Ishikawa (cell line): Measurements from ENCODE around the gene PDE6A.
A peak's percentile ranks its signal among the peaks of the same experiment; 100 is the strongest.

Experiments used
- CEBPB ChIP-seq: IDR thresholded peaks from 2 replicates; pipeline ENCODE4 v1.6.1; 2012
- CREB1 ChIP-seq: IDR thresholded peaks from 2 replicates; pipeline ENCODE4 v1.6.1; 2012; ENCODE audit warnings: low read depth
- EGR1 ChIP-seq: IDR thresholded peaks from 2 replicates; pipeline ENCODE4 v1.6.1; 2012
- EP300 ChIP-seq: IDR thresholded peaks from 2 replicates; pipeline ENCODE4 v1.6.1; 2012; ENCODE audit warnings: borderline replicate concordance
- FOXM1 ChIP-seq: IDR thresholded peaks from 2 replicates; pipeline ENCODE4 v1.6.1; 2012; ENCODE audit warnings: low read depth, borderline replicate concordance
- NFIC ChIP-seq: IDR thresholded peaks from 2 replicates; pipeline ENCODE4 v1.6.1; 2012
- RAD21 ChIP-seq: IDR thresholded peaks from 2 replicates; pipeline ENCODE4 v1.6.1; 2012; ENCODE audit warnings: low read depth
- REST ChIP-seq: IDR thresholded peaks from 2 replicates; pipeline ENCODE4 v1.6.1; 2012; ENCODE audit warnings: low read depth, mild to moderate bottlenecking
- TAF1 ChIP-seq: IDR thresholded peaks from 2 replicates; pipeline ENCODE4 v1.6.1; 2012; ENCODE audit warnings: low read depth, mild to moderate bottlenecking
- TCF12 ChIP-seq: IDR thresholded peaks from 2 replicates; pipeline ENCODE4 v1.6.1; 2012; ENCODE audit warnings: low read depth
- TEAD4 ChIP-seq: IDR thresholded peaks from 2 replicates; pipeline ENCODE4 v1.6.1; 2012
- YY1 ChIP-seq: IDR thresholded peaks from 2 replicates; pipeline ENCODE4 v1.6.1; 2012; ENCODE audit warnings: low read depth
- ZBTB7A ChIP-seq: IDR thresholded peaks from 2 replicates; pipeline ENCODE4 v1.6.1; 2012; ENCODE audit warnings: low read depth
- TF ChIP-seq, protein P1 (sequence below): IDR thresholded peaks from 2 replicates; pipeline ENCODE4 v1.6.1; 2012
- TF ChIP-seq, protein P2 (sequence below): IDR thresholded peaks from 2 replicates; pipeline ENCODE4 v1.6.1; 2012

PDE6A gene

GRCh38 chr5:149837680-149838269 is 106.8 kb downstream of the PDE6A start:
- peak; percentile 92 for TF ChIP-seq RAD21
- no peak for TF ChIP-seq FOXM1

DNA sequence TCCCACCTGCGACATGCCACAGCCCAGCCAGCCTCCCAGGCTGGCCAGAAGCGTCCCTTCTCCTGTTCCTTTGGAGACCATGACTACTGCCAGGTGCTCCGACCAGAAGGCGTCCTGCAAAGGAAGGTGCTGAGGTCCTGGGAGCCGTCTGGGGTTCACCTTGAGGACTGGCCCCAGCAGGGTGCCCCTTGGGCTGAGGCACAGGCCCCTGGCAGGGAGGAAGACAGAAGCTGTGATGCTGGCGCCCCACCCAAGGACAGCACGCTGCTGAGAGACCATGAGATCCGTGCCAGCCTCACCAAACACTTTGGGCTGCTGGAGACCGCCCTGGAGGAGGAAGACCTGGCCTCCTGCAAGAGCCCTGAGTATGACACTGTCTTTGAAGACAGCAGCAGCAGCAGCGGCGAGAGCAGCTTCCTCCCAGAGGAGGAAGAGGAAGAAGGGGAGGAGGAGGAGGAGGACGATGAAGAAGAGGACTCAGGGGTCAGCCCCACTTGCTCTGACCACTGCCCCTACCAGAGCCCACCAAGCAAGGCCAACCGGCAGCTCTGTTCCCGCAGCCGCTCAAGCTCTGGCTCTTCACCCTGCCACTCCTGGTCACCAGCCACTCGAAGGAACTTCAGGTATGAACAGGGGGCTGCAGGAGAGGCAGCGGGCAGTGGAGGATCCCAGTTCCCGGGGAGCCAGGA is 108.0 kb downstream of the PDE6A start:
- TF ChIP-seq EP300 (no peak), CREB1 (no peak), RAD21 (no peak), TCF12 (no peak), EGR1 (no peak)
- TF ChIP-seq, protein P1, sequence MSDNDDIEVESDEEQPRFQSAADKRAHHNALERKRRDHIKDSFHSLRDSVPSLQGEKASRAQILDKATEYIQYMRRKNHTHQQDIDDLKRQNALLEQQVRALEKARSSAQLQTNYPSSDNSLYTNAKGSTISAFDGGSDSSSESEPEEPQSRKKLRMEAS, result no peak

DNA sequence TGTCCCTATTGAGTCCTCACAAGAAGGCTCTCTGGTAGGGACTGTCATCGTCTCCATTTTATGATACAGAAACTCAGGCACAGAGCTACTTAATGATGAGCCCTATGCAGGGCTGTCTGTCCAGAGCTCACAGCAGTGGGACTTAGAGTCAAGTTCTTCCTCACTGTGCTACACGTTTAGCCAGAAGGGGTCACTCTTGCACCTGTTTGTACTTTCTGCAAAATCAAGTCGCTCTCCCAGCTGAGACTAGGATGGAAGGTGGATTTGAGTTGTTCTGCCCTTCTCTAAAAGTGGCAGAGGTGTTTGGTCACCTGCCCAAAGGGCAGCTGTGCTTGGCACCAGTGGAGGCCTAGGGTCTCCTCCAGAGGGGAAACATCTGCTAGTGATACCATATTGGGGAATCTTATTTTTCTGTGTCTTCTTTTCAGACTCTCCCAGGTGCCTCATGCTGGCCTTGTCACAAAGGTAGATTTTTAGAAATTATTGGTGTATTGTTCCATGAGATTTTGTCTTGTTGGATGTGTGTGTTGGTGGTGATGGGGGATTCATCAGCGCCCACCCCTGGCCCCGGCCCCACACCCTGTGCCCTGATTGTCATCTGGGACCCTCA is 110.2 kb downstream of the PDE6A start:
- TF ChIP-seq CEBPB, result no peak
- peak; percentile 88 for TF ChIP-seq RAD21

DNA sequence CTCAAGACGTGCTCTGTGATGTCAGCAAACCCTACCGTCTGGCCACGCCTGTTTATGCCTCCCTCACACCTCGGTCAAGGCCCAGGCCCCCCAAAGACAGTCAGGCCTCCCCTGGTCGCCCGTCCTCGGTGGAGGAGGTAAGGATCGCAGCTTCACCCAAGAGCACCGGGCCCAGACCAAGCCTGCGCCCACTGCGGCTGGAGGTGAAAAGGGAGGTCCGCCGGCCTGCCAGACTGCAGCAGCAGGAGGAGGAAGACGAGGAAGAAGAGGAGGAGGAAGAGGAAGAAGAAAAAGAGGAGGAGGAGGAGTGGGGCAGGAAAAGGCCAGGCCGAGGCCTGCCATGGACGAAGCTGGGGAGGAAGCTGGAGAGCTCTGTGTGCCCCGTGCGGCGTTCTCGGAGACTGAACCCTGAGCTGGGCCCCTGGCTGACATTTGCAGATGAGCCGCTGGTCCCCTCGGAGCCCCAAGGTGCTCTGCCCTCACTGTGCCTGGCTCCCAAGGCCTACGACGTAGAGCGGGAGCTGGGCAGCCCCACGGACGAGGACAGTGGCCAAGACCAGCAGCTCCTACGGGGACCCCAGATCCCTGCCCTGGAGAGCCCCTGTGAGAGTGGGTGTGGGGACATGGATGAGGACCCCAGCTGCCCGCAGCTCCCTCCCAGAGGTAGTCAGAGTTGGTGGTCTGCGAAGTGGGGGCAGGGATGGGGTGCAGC is 111.3 kb downstream of the PDE6A start:
- TF ChIP-seq CEBPB, result no peak
- no peak for TF ChIP-seq TEAD4
- TF ChIP-seq REST, result no peak
- TF ChIP-seq FOXM1, result no peak
- TF ChIP-seq, protein P2, sequence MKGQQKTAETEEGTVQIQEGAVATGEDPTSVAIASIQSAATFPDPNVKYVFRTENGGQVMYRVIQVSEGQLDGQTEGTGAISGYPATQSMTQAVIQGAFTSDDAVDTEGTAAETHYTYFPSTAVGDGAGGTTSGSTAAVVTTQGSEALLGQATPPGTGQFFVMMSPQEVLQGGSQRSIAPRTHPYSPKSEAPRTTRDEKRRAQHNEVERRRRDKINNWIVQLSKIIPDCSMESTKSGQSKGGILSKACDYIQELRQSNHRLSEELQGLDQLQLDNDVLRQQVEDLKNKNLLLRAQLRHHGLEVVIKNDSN, result no peak
- TF ChIP-seq NFIC, result no peak
- TF ChIP-seq EP300, result no peak
- no peak for TF ChIP-seq TAF1
- no peak for TF ChIP-seq YY1

DNA sequence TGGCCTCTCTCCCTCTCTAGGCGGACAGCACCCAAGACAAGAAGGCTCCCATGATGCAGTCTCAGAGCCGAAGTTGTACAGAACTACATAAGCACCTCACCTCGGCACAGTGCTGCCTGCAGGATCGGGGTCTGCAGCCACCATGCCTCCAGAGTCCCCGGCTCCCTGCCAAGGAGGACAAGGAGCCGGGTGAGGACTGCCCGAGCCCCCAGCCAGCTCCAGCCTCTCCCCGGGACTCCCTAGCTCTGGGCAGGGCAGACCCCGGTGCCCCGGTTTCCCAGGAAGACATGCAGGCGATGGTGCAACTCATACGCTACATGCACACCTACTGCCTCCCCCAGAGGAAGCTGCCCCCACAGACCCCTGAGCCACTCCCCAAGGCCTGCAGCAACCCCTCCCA is 112.0 kb downstream of the PDE6A start:
- TF ChIP-seq RAD21 (no peak), TCF12 (no peak), CEBPB (no peak), CREB1 (no peak), YY1 (no peak), NFIC (no peak), EP300 (no peak), TEAD4 (no peak), TAF1 (no peak), FOXM1 (no peak), ZBTB7A (no peak), EGR1 (no peak), REST (no peak)
- TF ChIP-seq, protein P2, result no peak
- TF ChIP-seq, protein P1, result no peak

- TF ChIP-seq TEAD4 (no peak), TAF1 (no peak), FOXM1 (no peak), NFIC (no peak), CREB1 (no peak), RAD21 (no peak), CEBPB (no peak), REST (no peak), ZBTB7A (no peak), YY1 (no peak), TCF12 (no peak), EGR1 (no peak)
- TF ChIP-seq, protein P1, result no peak
- TF ChIP-seq, protein P2, result no peak
Observed at GRCh38 chr5:149831492-149831891, 113.1 kb downstream of the PDE6A start.
